Cardiac muscle cell (in vitro differentiated cells and primary cell): ENCODE data around the gene SOBP. TPM values are rescaled to one million over a fixed set of nuclear protein-coding genes. Genes with fewer than 3 reads are reported as not detected.

ENCODE experiments used
- DNase-seq, 2 donors: peaks; one replicate each; pipeline versions ENCODE4 v3.0.0 to v3.0.0-alpha.2; 2010 to 2017; ENCODE audit warnings: low read depth in 1 of 2, low spot score in 1 of 2
- H3K27ac ChIP-seq: fragments of 200-600 bp; sonication (generic); 2 replicates; pipeline ENCODE4 v1.5.1; 2016
- H3K27me3 ChIP-seq: fragments of 200-600 bp; sonication (generic); 2 replicates; pipeline ENCODE4 v1.6.0; 2016; ENCODE audit warnings: control low read depth
- H3K36me3 ChIP-seq: fragments of 200-600 bp; sonication (generic); 2 replicates; pipeline ENCODE4 v1.5.1; 2016; ENCODE audit warnings: control low read depth
- H3K4me1 ChIP-seq: fragments of 200-600 bp; sonication (generic); 2 replicates; pipeline ENCODE4 v1.8.1; 2017; ENCODE audit warnings: low read depth, mild to moderate bottlenecking, mixed run types
- H3K4me3 ChIP-seq: fragments of 200-600 bp; sonication (generic); 2 replicates; pipeline ENCODE4 v1.5.1; 2016; ENCODE audit warnings: mild to moderate bottlenecking
- H3K9me3 ChIP-seq: fragments of 200-600 bp; sonication (generic); 2 replicates; pipeline ENCODE4 v1.5.1; 2017; ENCODE audit warnings: low read depth, mild to moderate bottlenecking, control low read depth
- polyA plus RNA-seq: library from polyadenylated mRNA; unstranded; fragments of >200 nt; fragmentation: Nextera tagmentation; extraction: Ambion mirVana; gene quantifications from 2 replicates; pipeline ENCODE4 v1.2.1, GENCODE V29; 2016
- total RNA-seq: library from RNA; depleted of rRNA; stranded (reverse); fragments of >200 nt; gene quantifications from 2 replicates; pipeline ENCODE4 v1.2.3, GENCODE V29; 2016
- TF ChIP-seq, protein P1 (sequence below): IDR thresholded peaks from 2 replicates; pipeline ENCODE4 v1.5.1; 2012; ENCODE audit warnings: low read depth, mild to moderate bottlenecking, low read length

Gene SOBP
- total and polyA plus RNA-seq, 2 experiments from 2014 or later = 27.5 to 30.8 TPM

DNA sequence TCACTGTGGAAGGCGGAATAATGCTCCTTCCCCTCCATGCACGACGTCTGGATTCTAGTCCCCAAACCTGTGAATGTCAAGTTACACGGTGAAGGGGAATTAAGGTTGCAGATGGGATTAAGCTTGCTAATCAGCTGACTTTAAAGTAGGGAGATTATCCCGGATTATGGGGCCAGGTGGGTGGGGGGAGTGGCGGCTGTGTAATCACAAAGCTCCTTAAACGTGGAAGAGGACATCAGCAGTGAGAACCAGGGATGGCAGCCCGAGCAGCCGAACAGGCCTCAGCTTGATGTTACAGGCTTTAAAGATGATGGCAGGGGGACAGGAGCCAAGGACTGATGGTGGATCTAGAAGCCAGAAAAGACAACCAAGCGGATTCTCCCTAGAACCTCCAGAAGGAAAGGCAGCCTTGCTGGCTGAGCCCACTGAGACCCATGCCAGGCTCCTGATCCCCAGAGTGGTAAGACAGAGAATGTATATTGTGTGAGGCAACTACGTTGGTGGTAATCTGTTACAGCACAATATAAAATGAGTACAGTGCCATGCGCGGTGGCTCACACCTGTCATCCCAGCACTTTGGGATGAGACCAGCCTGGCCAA, 216.7 kb downstream of the SOBP start:
- Histone ChIP-seq H3K4me3 (no peak overlapping the region), H3K36me3 (no peaks in the 10 kb centered on the region), H3K4me1 (no peaks in the 10 kb centered on the region), H3K9me3 (no peaks in the 10 kb centered on the region), H3K27me3 (no peaks in the 10 kb centered on the region), H3K27ac (no peak overlapping the region)
- no peak for DNase-seq
- TF ChIP-seq, protein P1, sequence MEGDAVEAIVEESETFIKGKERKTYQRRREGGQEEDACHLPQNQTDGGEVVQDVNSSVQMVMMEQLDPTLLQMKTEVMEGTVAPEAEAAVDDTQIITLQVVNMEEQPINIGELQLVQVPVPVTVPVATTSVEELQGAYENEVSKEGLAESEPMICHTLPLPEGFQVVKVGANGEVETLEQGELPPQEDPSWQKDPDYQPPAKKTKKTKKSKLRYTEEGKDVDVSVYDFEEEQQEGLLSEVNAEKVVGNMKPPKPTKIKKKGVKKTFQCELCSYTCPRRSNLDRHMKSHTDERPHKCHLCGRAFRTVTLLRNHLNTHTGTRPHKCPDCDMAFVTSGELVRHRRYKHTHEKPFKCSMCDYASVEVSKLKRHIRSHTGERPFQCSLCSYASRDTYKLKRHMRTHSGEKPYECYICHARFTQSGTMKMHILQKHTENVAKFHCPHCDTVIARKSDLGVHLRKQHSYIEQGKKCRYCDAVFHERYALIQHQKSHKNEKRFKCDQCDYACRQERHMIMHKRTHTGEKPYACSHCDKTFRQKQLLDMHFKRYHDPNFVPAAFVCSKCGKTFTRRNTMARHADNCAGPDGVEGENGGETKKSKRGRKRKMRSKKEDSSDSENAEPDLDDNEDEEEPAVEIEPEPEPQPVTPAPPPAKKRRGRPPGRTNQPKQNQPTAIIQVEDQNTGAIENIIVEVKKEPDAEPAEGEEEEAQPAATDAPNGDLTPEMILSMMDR = no peak

DNA sequence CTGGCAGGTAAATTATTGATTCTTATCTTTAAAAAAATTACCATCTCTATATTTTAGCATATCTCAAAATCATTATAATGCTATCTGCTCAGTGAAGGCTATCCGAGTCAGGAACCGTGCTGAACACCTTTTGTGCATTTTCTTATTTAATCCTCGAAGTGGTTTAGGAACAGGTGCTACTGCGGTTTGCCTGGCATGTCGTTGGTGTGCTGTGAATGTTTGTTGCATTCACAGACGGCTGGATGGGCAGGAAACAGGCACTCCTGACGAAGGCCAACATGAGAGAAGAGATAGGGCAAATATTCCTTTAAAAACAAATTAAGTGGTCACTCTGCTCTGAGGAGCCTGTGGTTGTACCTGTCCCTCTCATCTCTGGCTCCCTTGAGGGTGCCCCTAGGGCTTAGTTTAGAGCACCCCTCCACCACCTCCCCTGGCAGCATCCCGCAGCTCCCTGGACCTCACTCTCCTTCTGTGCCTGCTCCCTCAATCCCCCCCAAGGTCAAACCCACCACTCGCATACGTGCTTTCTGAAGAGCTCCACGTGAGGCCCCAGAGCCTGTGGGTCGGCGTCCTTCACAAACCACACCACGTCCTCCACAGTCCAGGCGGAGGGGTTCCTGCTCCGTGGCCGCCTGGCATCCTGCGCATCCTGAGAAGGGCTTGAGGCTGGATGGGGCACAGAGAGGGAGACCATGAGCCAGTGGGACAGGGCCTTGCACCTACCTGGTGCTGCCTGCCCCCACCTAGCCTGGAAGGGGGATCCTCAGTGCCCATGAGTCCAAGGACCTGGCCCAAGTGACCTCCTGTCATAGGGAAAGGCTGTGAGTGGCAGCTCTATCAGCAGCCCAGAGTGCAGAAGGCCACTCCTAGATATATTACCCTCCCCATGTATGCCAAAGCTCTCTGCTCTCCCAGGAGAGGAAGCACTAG, 217.7 kb downstream of the SOBP start:
- Histone ChIP-seq H3K27ac (no peak overlapping the region), H3K4me1 (peaks cover 5% of the 10 kb centered on the region), H3K27me3 (no peaks in the 10 kb centered on the region), H3K36me3 (no peaks in the 10 kb centered on the region), H3K9me3 (no peaks in the 10 kb centered on the region), H3K4me3 (no peak overlapping the region)
- DNase-seq = no peak
- TF ChIP-seq, protein P1 = no peak

DNA sequence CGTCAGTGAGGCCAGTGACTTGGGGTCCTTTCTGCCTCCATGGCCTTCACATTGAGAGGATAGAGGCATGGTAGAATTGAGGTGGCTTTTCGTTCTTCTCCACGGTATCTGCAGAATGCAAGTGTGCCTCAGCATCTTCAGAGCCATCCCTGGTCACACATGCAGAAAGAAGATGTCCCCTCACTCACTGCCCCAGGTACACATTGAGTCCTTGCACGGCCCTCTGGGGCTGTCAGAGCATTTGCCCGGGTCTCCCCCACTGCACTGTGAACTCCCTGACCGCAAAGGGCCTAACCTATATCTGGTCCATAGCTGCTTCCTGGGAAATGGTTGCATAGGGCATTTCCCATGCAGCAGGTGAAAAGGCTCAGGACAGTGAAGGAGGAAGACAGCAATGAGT, 218.5 kb downstream of the SOBP start:
- H3K27me3 ChIP-seq = no peaks in the 10 kb centered on the region
- H3K9me3 ChIP-seq = no peaks in the 10 kb centered on the region
- no peaks in the 10 kb centered on the region for H3K36me3 ChIP-seq
- H3K27ac ChIP-seq = no peak overlapping the region
- TF ChIP-seq, protein P1 = no peak
- no peak overlapping the region for H3K4me3 ChIP-seq
- DNase-seq = no peak
- peaks cover 5% of the 10 kb centered on the region for H3K4me1 ChIP-seq

DNA sequence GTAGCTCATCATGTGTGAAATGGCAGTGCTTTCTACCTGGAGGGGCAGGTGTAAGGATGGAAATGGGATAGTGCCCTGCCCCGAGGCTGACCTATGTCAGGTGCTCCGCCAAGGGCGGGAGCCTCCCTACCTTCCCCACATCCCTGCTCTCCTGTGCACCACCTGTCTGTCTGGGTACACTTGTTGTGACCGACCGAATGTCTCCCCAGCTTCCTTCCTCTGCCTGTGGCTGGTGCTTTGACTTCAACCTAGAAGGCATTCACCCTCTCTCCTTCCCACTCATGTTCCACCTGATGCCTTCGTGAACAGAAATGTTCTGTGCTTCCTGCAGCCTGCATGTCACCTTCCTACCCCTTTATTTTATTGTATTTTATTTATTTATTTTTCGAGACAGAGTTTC, 219.4 kb downstream of the SOBP start:
- no peak overlapping the region for H3K27ac ChIP-seq
- H3K27me3 ChIP-seq = no peaks in the 10 kb centered on the region
- TF ChIP-seq, protein P1 = no peak
- DNase-seq = no peak
- no peak overlapping the region for H3K4me3 ChIP-seq
- peaks cover 5% of the 10 kb centered on the region for H3K4me1 ChIP-seq
- no peaks in the 10 kb centered on the region for H3K9me3 ChIP-seq
- H3K36me3 ChIP-seq = no peaks in the 10 kb centered on the region

Other genes with a start within 250 kb of the SOBP start
- gene PDSS2, start 30.6 kb upstream of the SOBP start, total RNA-seq = 12.3 and 18.0 TPM in 2 replicates
- 19.4 and 32.9 TPM in 2 replicates for gene PDSS2, start 30.6 kb upstream of the SOBP start, polyA plus RNA-seq